ENCODE results near the gene GALNT7.

GALNT7 gene

DNA sequence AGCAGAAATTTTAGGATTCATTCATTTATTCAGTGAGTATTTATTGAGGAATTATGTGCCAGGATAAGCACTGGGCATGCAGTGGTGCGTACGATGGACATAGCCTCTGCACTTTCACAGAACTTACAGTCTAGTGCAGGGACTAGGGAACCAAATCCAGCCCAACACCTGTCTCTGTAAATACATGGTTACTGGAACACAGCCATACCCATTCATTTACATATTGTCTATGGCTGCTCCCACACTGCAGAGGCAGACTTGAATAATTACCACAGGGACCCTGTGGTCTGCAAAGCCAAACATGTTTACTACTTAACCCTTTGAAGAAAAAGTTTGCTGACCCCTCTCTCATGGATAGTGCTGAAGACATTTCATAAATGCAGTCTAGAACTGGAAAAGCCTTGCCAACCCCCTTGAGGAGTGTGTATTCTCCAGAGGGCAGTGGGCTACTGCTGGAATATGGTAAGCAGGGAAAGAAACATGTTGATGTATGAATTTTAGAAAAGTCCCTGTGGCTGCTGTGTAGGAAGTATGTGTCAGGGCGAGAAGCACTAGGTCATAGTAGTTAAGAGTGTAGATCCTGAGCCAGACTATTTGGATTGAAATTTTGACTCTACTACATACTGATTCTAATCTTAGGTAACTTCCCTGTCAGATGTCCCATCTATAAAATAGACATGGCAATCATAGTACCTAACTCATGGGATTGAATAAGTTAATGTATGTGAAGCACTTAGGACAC, 75.5 kb downstream of the GALNT7 start:
- no peak overlapping the region for H3K4me3 ChIP-seq (replicated peaks in 1 of 2; ENCODE audit: low read depth in 2 of 2, low read length in 2 of 2)
- no peak for DNase-seq (ENCODE audit: low read depth in 2 of 2)
- TF ChIP-seq, protein P1, sequence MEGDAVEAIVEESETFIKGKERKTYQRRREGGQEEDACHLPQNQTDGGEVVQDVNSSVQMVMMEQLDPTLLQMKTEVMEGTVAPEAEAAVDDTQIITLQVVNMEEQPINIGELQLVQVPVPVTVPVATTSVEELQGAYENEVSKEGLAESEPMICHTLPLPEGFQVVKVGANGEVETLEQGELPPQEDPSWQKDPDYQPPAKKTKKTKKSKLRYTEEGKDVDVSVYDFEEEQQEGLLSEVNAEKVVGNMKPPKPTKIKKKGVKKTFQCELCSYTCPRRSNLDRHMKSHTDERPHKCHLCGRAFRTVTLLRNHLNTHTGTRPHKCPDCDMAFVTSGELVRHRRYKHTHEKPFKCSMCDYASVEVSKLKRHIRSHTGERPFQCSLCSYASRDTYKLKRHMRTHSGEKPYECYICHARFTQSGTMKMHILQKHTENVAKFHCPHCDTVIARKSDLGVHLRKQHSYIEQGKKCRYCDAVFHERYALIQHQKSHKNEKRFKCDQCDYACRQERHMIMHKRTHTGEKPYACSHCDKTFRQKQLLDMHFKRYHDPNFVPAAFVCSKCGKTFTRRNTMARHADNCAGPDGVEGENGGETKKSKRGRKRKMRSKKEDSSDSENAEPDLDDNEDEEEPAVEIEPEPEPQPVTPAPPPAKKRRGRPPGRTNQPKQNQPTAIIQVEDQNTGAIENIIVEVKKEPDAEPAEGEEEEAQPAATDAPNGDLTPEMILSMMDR (IDR thresholded peaks at IDR 0.05; ENCODE audit: low read depth, low read length), result no peak

DNA sequence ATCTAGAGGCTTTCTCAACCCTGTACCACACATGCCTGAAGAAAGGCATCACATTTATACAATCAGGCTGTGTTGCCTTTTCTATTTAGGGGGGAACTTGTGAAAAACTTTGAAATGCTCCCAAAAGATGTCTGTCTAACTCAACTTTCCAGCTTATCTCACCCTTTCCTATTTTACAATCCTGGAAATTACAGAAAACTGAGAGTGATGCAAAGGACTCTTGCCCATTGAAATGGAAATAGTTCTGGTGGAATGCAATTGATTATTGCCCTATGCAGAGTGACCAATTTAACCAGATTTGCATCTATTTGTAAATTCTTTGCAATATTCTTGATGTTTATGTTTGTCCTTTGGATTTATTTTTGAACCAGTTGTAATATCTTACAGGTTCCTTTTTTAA, 77.3 kb downstream of the GALNT7 start:
- DNase-seq (ENCODE audit: low read depth in 2 of 2), result no peak
- no peak overlapping the region for H3K4me3 ChIP-seq (replicated peaks in 1 of 2; ENCODE audit: low read depth in 2 of 2, low read length in 2 of 2)
- TF ChIP-seq, protein P1 (IDR thresholded peaks at IDR 0.05; ENCODE audit: low read depth, low read length), result no peak

DNA sequence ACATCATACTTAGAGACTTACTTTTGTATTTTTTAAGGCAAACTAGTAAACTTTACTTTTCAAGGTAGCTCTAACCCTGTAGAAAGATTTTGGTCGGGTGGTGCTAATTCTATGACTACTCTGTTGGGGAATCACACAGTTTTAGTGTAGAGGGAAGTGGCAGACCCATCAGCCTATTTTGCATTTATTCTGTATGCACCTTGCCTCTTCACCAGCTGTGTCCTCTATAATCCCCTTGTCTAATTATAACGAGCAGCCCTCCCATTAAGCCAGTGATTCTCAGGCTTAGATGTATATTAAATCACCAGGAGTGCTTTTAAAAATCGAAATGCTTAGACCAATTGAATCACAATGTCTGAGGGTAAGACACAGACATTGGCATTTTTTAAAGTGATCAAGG, 78.1 kb downstream of the GALNT7 start:
- no peak for DNase-seq (ENCODE audit: low read depth in 2 of 2)
- H3K4me3 ChIP-seq (replicated peaks in 1 of 2; ENCODE audit: low read depth in 2 of 2, low read length in 2 of 2), result no peak overlapping the region
- TF ChIP-seq, protein P1 (IDR thresholded peaks at IDR 0.05; ENCODE audit: low read depth, low read length), result no peak

DNA sequence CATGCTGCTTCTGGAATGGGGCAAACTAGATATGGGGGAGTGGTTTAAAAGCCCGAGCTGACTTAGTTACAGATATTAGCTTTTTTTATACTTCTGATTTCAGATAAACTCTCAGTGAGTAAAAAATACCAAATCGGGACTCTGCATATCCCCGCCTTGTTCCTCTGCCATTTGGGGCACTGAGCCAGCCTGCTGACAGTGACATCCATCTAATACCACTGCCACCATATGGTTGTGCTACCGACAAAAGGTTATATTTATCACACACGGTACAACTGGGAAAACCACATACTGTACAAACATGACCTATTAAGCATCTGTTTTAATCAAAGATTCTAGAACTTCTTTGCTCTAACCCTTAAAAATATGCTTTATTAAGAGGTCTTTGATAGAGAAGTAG, 78.7 kb downstream of the GALNT7 start:
- no peak for DNase-seq (ENCODE audit: low read depth in 2 of 2)
- TF ChIP-seq, protein P1 (IDR thresholded peaks at IDR 0.05; ENCODE audit: low read depth, low read length), result no peak
- H3K4me3 ChIP-seq (replicated peaks in 1 of 2; ENCODE audit: low read depth in 2 of 2, low read length in 2 of 2), result no peak overlapping the region

DNA sequence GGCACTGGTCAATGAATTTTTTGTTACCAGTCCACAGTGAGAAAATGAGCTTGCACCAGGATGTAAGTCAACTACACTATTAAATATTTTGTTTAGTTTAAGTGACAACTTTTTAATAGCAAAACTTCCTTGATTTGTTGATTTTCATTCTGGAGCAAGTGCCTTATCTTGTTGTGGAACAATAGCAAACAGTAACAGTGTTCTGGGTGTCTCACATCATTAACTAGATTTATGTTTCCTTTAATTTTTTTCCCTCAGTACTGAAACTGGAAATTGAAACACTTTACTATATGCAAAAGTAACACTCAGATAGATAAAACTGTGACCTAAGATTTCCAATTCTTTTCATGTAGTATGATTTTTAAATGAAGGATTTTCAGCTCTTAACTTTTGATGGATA, 80.1 kb downstream of the GALNT7 start:
- TF ChIP-seq, protein P1 (IDR thresholded peaks at IDR 0.05; ENCODE audit: low read depth, low read length), result no peak

DNA sequence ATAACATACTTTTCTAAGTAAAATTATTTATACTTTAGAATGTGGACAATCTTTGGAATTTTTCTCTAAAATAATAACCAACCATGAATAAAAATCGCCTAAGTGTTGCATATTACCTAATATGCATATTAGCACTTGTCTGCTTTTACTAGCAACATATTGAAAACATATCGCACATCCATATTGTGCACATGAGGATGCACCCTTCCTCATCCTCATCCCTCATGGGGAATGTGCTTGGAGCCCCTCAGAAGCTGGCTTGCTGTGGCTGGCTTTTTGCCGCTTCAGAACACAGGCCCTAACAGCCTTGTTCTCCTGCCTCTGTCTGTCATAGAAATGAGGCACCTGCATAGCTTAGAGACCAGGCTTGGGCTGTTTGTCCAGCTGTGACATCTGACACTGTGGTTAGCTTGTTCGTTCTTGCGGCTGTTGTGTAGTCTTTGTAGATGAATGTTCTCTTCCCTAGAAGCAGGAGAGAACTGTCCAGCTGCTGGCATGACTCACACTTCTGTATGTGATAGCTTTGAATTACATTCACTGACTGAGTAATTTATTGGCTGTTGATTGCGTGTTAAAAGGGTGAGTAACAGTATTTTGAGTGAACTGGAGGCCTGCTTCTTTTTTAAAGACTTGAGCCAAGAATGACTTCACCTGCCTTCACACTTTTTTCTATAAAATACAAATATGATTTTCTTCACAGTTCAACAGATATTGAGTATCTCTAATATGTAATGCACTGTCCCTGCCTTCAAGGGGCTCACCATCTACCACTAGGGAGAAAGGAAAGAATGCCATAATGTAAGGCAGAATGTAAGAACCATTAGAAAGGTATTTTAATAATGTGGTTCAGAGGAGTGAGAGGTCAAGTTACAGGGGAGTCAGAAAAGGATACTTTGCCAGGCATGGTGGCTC, 83.7 kb downstream of the GALNT7 start:
- TF ChIP-seq, protein P1 (IDR thresholded peaks at IDR 0.05; ENCODE audit: low read depth, low read length), result no peak
- no peak overlapping the region for H3K4me3 ChIP-seq (replicated peaks in 1 of 2; ENCODE audit: low read depth in 2 of 2, low read length in 2 of 2)
- peak; percentile 93 to 99 for DNase-seq (ENCODE audit: low read depth in 2 of 2)

More for the DNA sequence above, 80.1 kb downstream of the GALNT7 start:
- no peak overlapping the region for H3K4me3 ChIP-seq (replicated peaks in 1 of 2; ENCODE audit: low read depth in 2 of 2, low read length in 2 of 2)
- no peak for DNase-seq (ENCODE audit: low read depth in 2 of 2)

Measured in cardiac fibroblast (primary cell).